GM10266 (cell line): ENCODE results near the gene STK32B.

Experiments used
- DNase-seq: peaks from one replicate; pipeline ENCODE4 v3.0.0; 2012; ENCODE audit errors: extremely low spot score
- CTCF ChIP-seq: IDR thresholded peaks from 2 replicates; pipeline ENCODE4 v1.5.1; 2012; ENCODE audit warnings: mild to moderate bottlenecking, low read depth; ENCODE audit not compliant: control insufficient read depth, insufficient read depth; ENCODE audit errors: missing control alignments

Gene STK32B

DNA sequence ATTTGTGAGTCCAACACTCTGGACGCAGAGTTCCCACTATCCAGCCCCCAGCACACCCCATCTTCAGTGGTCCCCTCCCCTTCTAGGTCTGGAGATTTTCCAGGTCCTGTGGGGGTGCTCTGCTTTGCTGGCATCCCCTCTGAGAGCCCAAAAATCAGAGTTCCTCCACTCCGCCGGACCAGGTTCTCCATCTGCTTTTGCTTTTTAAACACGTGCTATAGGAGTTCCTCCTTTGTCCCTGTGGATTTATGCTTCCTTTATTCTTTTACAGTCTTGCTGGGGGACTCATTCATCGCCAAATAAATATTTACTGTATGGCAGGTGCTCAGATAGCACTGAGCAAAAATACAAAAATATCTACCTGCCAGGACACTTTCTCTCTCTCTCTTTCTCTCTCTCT is 324.7 kb downstream of the STK32B start:
- no peak for TF ChIP-seq CTCF
- no peak for DNase-seq

GRCh38 chr4:5378002-5378401 is 326.7 kb downstream of the STK32B start:
- no peak for DNase-seq

DNA sequence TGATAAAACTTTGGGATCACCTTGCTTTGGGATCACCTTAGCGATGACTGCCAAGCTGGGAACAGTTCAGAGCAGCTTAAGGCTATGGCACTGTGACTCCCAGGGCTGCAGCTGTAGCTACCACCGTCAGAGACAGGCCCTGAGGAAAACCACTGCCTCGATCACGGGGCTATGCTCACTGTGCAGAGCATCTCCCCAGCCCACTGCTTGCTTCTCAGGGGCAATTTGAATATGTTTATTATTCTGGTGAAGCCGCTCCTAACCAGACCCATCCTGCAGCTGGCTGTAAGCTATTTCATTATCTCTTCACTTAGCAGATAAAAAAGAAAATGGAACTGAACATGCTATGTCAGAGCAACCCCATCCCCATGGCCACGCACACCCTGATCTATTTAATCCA is 328.6 kb downstream of the STK32B start:
- DNase-seq, result no peak
- no peak for TF ChIP-seq CTCF

More at GRCh38 chr4:5378002-5378401, 326.7 kb downstream of the STK32B start:
- TF ChIP-seq CTCF, result no peak

- TF ChIP-seq CTCF, result no peak
- no peak for DNase-seq
These were observed 330.7 kb downstream of the STK32B start for GRCh38 chr4:5381961-5382441.

- no peak for TF ChIP-seq CTCF
- no peak for DNase-seq
These were observed 332.1 kb downstream of the STK32B start for GRCh38 chr4:5383191-5383980.

- no peak for TF ChIP-seq CTCF
These were observed 334.5 kb downstream of the STK32B start for GRCh38 chr4:5385741-5386311.

DNA sequence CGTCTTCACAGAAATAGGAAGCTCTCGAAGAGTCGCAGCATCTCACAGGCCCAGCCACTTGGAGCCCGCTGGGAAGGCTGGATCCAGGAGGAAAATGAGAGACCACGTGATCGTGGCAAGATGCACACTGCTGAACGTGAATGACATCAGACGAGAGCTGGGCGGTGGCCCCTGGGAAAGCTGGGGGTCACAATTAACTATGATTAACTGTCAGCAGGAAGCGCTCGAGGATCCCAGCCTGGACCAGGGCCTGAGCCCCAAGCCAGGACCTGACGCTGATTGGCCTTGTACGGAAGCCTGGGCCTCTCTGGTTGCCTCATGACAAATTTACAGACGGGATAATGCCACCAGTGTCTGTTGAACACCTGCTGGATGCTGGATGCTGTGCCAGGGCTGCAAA is 335.6 kb downstream of the STK32B start:
- no peak for TF ChIP-seq CTCF
- no peak for DNase-seq

More at GRCh38 chr4:5385741-5386311, 334.5 kb downstream of the STK32B start:
- DNase-seq, result no peak
